Tibial artery (tissue), 4 donors: ENCODE data around the gene RSPO4.

Source experiments
- DNase-seq, 2 donors: peaks; one replicate each; pipeline ENCODE4 v3.0.0-alpha.2; 2019
- H3K27ac ChIP-seq, 2 donors: fragments of 200-600 bp; sonication (generic) in 1 of 2; 1 replicate in 1 of 2; 2 replicates in 1 of 2; pipeline ENCODE4 v1.5.1; 2018 to 2019; ENCODE audit warnings: mild to moderate bottlenecking in 1 of 2
- H3K27me3 ChIP-seq, 2 donors: fragments of 200-600 bp; sonication (generic) in 1 of 2; one replicate each; pipeline versions ENCODE4 v1.5.1 to v1.6.0; 2016 to 2019
- H3K36me3 ChIP-seq, 3 donors: fragments of 200-600 bp; sonication (generic) in 2 of 3; one replicate each; pipeline ENCODE4 v1.5.1; 2016 to 2019; ENCODE audit warnings: mild to moderate bottlenecking in 2 of 3
- H3K4me1 ChIP-seq, 4 donors: fragments of 200-600 bp; sonication (generic) in 2 of 4; 1 replicate in 3 of 4; 2 replicates in 1 of 4; pipeline ENCODE4 v1.5.1; 2016 to 2019
- H3K4me3 ChIP-seq, 2 donors: fragments of 200-600 bp; sonication (generic) in 1 of 2; 1 replicate in 1 of 2; 2 replicates in 1 of 2; pipeline ENCODE4 v1.5.1; 2018 to 2019; ENCODE audit warnings: mild to moderate bottlenecking in 2 of 2
- H3K9me3 ChIP-seq, 3 donors: fragments of 200-600 bp; sonication (generic) in 1 of 3; one replicate each; pipeline ENCODE4 v1.5.1; 2016 to 2019
- intact Hi-C: fragments of 100-400 bp; cut with DNase I; formaldehyde crosslinking; loops from one replicate; pipeline ENCODE4 v1.15.0; 2023; ENCODE audit warnings: low total_unique reads
- TF ChIP-seq, protein P1 (sequence below), 2 experiments: fragments of 200-600 bp in 1 of 2; fragments of 450-650 bp in 1 of 2; IDR thresholded peaks; one replicate each; pipeline ENCODE4 v1.5.1; 2017 to 2019; ENCODE audit warnings: antibody characterized with exemption in 2 of 2, mild to moderate bottlenecking in 1 of 2, moderate library complexity in 1 of 2

Gene RSPO4

GRCh38 chr20:917416-917815 is 84.7 kb downstream of the RSPO4 start:
- Histone ChIP-seq H3K27ac (no peak overlapping the region), H3K4me3 (no peak overlapping the region), H3K9me3 (no peaks in the 10 kb centered on the region), H3K4me1 (peaks cover 0 to 51% (median 27%) of the 10 kb centered on the region in 4 donors), H3K36me3 (no peaks in the 10 kb centered on the region), H3K27me3 (no peaks in the 10 kb centered on the region)
- intact Hi-C loops: no loop called here
- TF ChIP-seq, protein P1, sequence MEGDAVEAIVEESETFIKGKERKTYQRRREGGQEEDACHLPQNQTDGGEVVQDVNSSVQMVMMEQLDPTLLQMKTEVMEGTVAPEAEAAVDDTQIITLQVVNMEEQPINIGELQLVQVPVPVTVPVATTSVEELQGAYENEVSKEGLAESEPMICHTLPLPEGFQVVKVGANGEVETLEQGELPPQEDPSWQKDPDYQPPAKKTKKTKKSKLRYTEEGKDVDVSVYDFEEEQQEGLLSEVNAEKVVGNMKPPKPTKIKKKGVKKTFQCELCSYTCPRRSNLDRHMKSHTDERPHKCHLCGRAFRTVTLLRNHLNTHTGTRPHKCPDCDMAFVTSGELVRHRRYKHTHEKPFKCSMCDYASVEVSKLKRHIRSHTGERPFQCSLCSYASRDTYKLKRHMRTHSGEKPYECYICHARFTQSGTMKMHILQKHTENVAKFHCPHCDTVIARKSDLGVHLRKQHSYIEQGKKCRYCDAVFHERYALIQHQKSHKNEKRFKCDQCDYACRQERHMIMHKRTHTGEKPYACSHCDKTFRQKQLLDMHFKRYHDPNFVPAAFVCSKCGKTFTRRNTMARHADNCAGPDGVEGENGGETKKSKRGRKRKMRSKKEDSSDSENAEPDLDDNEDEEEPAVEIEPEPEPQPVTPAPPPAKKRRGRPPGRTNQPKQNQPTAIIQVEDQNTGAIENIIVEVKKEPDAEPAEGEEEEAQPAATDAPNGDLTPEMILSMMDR (IDR thresholded peaks at IDR 0.05): no peak
- DNase-seq: peak in 1 of 2 donors; percentile 41

DNA sequence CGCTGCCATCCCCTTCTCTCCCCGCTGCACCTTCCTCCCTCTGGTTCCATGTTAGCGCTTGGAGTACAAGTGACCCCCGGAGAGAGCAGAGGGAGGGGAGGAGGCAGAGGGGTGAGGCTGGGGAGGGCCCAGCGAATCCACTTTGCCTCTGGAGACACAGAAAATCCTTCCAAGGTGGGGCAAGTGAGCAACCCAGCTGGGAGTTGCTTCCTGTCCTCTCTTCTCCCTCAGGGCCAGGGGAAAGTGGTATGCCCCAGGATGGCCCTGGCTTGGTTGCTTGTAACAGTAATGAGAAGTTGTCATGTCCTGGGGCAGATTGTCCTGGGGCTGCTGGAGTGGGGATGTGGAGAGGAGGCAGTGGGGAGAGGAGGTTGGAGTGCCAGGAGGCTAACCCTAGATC is 85.3 kb downstream of the RSPO4 start:
- no peaks in the 10 kb centered on the region for H3K27me3 ChIP-seq
- no peak overlapping the region for H3K4me3 ChIP-seq
- H3K27ac ChIP-seq: peak overlapping the region in 1 of 2 donors; percentile 20
- DNase-seq: peak in 1 of 2 donors; percentile 57
- no peaks in the 10 kb centered on the region for H3K36me3 ChIP-seq
- H3K9me3 ChIP-seq: no peaks in the 10 kb centered on the region
- TF ChIP-seq, protein P1 (IDR thresholded peaks at IDR 0.05): no peak
- H3K4me1 ChIP-seq: peaks cover 0 to 52% (median 30%) of the 10 kb centered on the region in 4 donors
- intact Hi-C loops: no loop called here

- Histone ChIP-seq H3K36me3 (no peaks in the 10 kb centered on the region), H3K27me3 (no peaks in the 10 kb centered on the region), H3K4me3 (peak within 1 kb of the TSS in 1 of 2 donors; percentile 4), H3K4me1 (peaks cover 0 to 58% (median 35%) of the 10 kb centered on the region in 4 donors), H3K9me3 (no peaks in the 10 kb centered on the region), H3K27ac (peak within 1 kb of the TSS in 1 of 2 donors; percentile 20)
- intact Hi-C loops: no loop called here
- TF ChIP-seq, protein P1 (IDR thresholded peaks at IDR 0.05): no peak
- DNase-seq: peak in 1 of 2 donors; percentile 61
Observed at GRCh38 chr20:916125-916799, 85.8 kb downstream of the RSPO4 start, which contains the start of gene ANGPT4. Gene ANGPT4, minus strand, starts transcription at chr20:916334. Its CDS starts 120 bp downstream, at chr20:916214.

GRCh38 chr20:914727-915498 is 87.2 kb downstream of the RSPO4 start:
- DNase-seq: peak in 1 of 2 donors; percentile 53
- Histone ChIP-seq H3K4me3 (peak overlapping the region in 1 of 2 donors; percentile 4), H3K27me3 (no peaks in the 10 kb centered on the region), H3K9me3 (no peaks in the 10 kb centered on the region), H3K27ac (peak overlapping the region in 1 of 2 donors; percentile 20), H3K4me1 (peaks cover 0 to 60% (median 46%) of the 10 kb centered on the region in 4 donors), H3K36me3 (no peaks in the 10 kb centered on the region)
- intact Hi-C loops: no loop called here
- TF ChIP-seq, protein P1 (IDR thresholded peaks at IDR 0.05): no peak

- Histone ChIP-seq H3K9me3 (no peaks in the 10 kb centered on the region), H3K4me3 (no peak overlapping the region), H3K27ac (no peak overlapping the region), H3K4me1 (peaks cover 0 to 64% (median 49%) of the 10 kb centered on the region in 4 donors), H3K27me3 (no peaks in the 10 kb centered on the region), H3K36me3 (no peaks in the 10 kb centered on the region)
- intact Hi-C loops: no loop called here
- DNase-seq: peak in 1 of 2 donors; percentile 51
- TF ChIP-seq, protein P1 (IDR thresholded peaks at IDR 0.05): no peak
Observed at GRCh38 chr20:913306-913849, 88.7 kb downstream of the RSPO4 start.
